IMR-90 (cell line): ENCODE data around the gene TNS1. TPM values are rescaled to one million over a fixed set of nuclear protein-coding genes. Genes with fewer than 3 reads are reported as not detected.

Experiments
- ATAC-seq: fragments of 200-7000 bp; cut with Tn5 transposase; 2 replicates; pipeline ENCODE4 v1.9.1; 2020; ENCODE audit warnings: low read depth, mild to moderate bottlenecking, moderate library complexity
- BruUV-seq: library from RNA; stranded (reverse); fragments of 400-500 nt; replicated peaks from 2 replicates; lab custom pipeline; 2021; lab: Mats Ljungman, UMichigan
- CTCF ChIA-PET: fragments of 300-600 bp; formaldehyde crosslinking; extraction: SDS; loops from one replicate; lab custom pipeline; 2021; ENCODE audit warnings: antibody characterized with exemption; lab: Yijun Ruan, JAX
- POLR2A ChIA-PET: fragments of 300-600 bp; sonication (Branson Sonifier 250); formaldehyde crosslinking; loops from one replicate; lab custom pipeline; 2022; ENCODE audit warnings: antibody characterized with exemption; ENCODE audit not compliant: unreplicated experiment; lab: Charles Lee
- DNase-seq: peaks from one replicate; pipeline ENCODE4 v3.0.0; 2013
- H2AFZ ChIP-seq: replicated peaks from 2 replicates; pipeline ENCODE3; 2013; ENCODE audit warnings: low read length, mild to moderate bottlenecking; ENCODE audit not compliant: poor library complexity
- H2AK5ac ChIP-seq: 2 replicates; pipeline ENCODE4 v1.6.1; 2013; ENCODE audit warnings: low read depth, low read length, inconsistent platforms
- H2AK9ac ChIP-seq: replicated peaks from 2 replicates; pipeline ENCODE3; 2013; ENCODE audit warnings: mild to moderate bottlenecking, low read depth, low read length, moderate library complexity; ENCODE audit not compliant: poor library complexity
- H2BK120ac ChIP-seq: 2 replicates; pipeline ENCODE4 v1.6.1; 2013; ENCODE audit warnings: low read depth, low read length, inconsistent platforms
- H2BK15ac ChIP-seq: 3 replicates; pipeline ENCODE4 v1.6.1; 2013; ENCODE audit warnings: low read depth, low read length, inconsistent platforms
- H2BK20ac ChIP-seq: 2 replicates; pipeline ENCODE4 v1.6.1; 2013; ENCODE audit warnings: low read depth, mild to moderate bottlenecking, inconsistent platforms, low read length, moderate library complexity
- H2BK5ac ChIP-seq: 2 replicates; pipeline ENCODE4 v1.6.1; 2013; ENCODE audit warnings: mild to moderate bottlenecking, low read depth, low read length, inconsistent platforms; ENCODE audit not compliant: poor library complexity, severe bottlenecking
- H3K14ac ChIP-seq: replicated peaks from 2 replicates; pipeline ENCODE4 v1.6.1; 2013; ENCODE audit warnings: low read depth, low read length, inconsistent platforms
- H3K18ac ChIP-seq: 2 replicates; pipeline ENCODE4 v1.6.1; 2013; ENCODE audit warnings: low read depth, low read length, control low read depth
- H3K23ac ChIP-seq: 2 replicates; pipeline ENCODE4 v1.6.1; 2013; ENCODE audit warnings: low read depth, low read length, inconsistent platforms
- H3K27ac ChIP-seq: 2 replicates; pipeline ENCODE4 v1.5.1; 2013; ENCODE audit warnings: mild to moderate bottlenecking, control low read depth, low read length; ENCODE audit not compliant: insufficient read depth
- H3K27me3 ChIP-seq: 2 replicates; pipeline ENCODE4 v1.6.1; 2013; ENCODE audit warnings: low read length; ENCODE audit not compliant: control insufficient read depth, insufficient read depth
- H3K36me3 ChIP-seq: 2 replicates; pipeline ENCODE4 v1.6.1; 2013; ENCODE audit warnings: low read length, mixed read lengths; ENCODE audit not compliant: control insufficient read depth, insufficient read depth
- H3K4ac ChIP-seq: 2 replicates; pipeline ENCODE4 v1.6.1; 2013; ENCODE audit warnings: low read depth, low read length, inconsistent platforms
- H3K4me1 ChIP-seq: 2 replicates; pipeline ENCODE4 v1.6.1; 2013; ENCODE audit warnings: low read length, mixed read lengths; ENCODE audit not compliant: control insufficient read depth, insufficient read depth
- H3K4me2 ChIP-seq: 2 replicates; pipeline ENCODE4 v1.6.1; 2013; ENCODE audit warnings: low read depth, mild to moderate bottlenecking, control low read depth, low read length, moderate library complexity
- H3K4me3 ChIP-seq: 2 replicates; pipeline ENCODE4 v1.5.1; 2013; ENCODE audit warnings: low read depth, mild to moderate bottlenecking, control low read depth, low read length, moderate library complexity; ENCODE audit not compliant: insufficient read depth
- H3K56ac ChIP-seq: 2 replicates; pipeline ENCODE4 v1.6.1; 2013; ENCODE audit warnings: low read length, inconsistent platforms; ENCODE audit not compliant: insufficient read depth; ENCODE audit errors: extremely low read depth
- H3K79me1 ChIP-seq, 2 experiments: 2 replicates each; pipeline ENCODE4 v1.6.1; 2013; ENCODE audit warnings: low read length in 2 of 2, inconsistent platforms in 1 of 2, low read depth in 1 of 2
- H3K9ac ChIP-seq: 2 replicates; pipeline ENCODE4 v1.6.1; 2013; ENCODE audit warnings: low read depth, low read length, control low read depth
- H3K9me1 ChIP-seq: 2 replicates; pipeline ENCODE4 v1.6.1; 2013; ENCODE audit warnings: low read length, inconsistent platforms; ENCODE audit not compliant: insufficient read depth
- H3K9me3 ChIP-seq: 2 replicates; pipeline ENCODE4 v1.6.1; 2013; ENCODE audit warnings: low read length; ENCODE audit not compliant: control insufficient read depth, insufficient read depth
- H4K20me1 ChIP-seq: 2 replicates; pipeline ENCODE4 v1.6.1; 2013; ENCODE audit warnings: low read length, inconsistent platforms; ENCODE audit not compliant: insufficient read depth
- H4K5ac ChIP-seq: 2 replicates; pipeline ENCODE4 v1.6.1; 2013; ENCODE audit warnings: mild to moderate bottlenecking, low read depth, low read length, control low read depth
- H4K8ac ChIP-seq, 2 experiments: 2 replicates each; pipeline ENCODE4 v1.6.1; 2013; ENCODE audit warnings: low read depth in 2 of 2, low read length in 2 of 2, control low read depth in 1 of 2, inconsistent platforms in 1 of 2
- H4K91ac ChIP-seq: 2 replicates; pipeline ENCODE4 v1.6.1; 2013; ENCODE audit warnings: low read depth, low read length, inconsistent platforms; ENCODE audit not compliant: insufficient read depth
- BHLHE40 ChIP-seq: fragments of 150-350 bp; IDR thresholded peaks from 2 replicates; pipeline ENCODE4 v1.6.1; 2016; ENCODE audit warnings: mild to moderate bottlenecking, low read depth, low read length
- CHD1 ChIP-seq: IDR thresholded peaks from 2 replicates; pipeline ENCODE4 v1.6.1; 2012; ENCODE audit warnings: low read depth, low read length, improper control_type of control experiment
- CTCF ChIP-seq: conservative IDR thresholded peaks from 2 replicates; pipeline ENCODE4 v1.5.1; 2012; ENCODE audit warnings: mild to moderate bottlenecking, low read depth, low read length, improper control_type of control experiment
- ELK1 ChIP-seq: fragments of 150-350 bp; IDR thresholded peaks from 2 replicates; pipeline ENCODE4 v1.6.1; 2016; ENCODE audit warnings: low read depth, mild to moderate bottlenecking, low read length, moderate library complexity, borderline replicate concordance
- FOS ChIP-seq: fragments of 150-350 bp; IDR thresholded peaks from 2 replicates; pipeline ENCODE4 v1.6.1; 2016; ENCODE audit warnings: low read depth, low read length
- MXI1 ChIP-seq: IDR thresholded peaks from 2 replicates; pipeline ENCODE4 v1.6.1; 2012; ENCODE audit warnings: low read depth, mild to moderate bottlenecking, low read length, moderate library complexity, borderline replicate concordance
- NFE2L2 ChIP-seq: fragments of 150-350 bp; IDR thresholded peaks from 2 replicates; pipeline ENCODE4 v1.6.1; 2016; ENCODE audit warnings: low read depth, mild to moderate bottlenecking, low read length
- POLR2A ChIP-seq: IDR thresholded peaks from 2 replicates; pipeline ENCODE4 v1.6.1; 2012; ENCODE audit warnings: mild to moderate bottlenecking, low read depth, low read length
- RAD21 ChIP-seq: IDR thresholded peaks from 2 replicates; pipeline ENCODE4 v1.6.1; 2012; ENCODE audit warnings: low read length, improper control_type of control experiment
- RCOR1 ChIP-seq: IDR thresholded peaks from 2 replicates; pipeline ENCODE4 v1.6.1; 2012; ENCODE audit warnings: mild to moderate bottlenecking, low read length, improper control_type of control experiment; ENCODE audit not compliant: insufficient replicate concordance
- SMC3 ChIP-seq: fragments of 150-350 bp; IDR thresholded peaks from 2 replicates; pipeline ENCODE4 v1.6.1; 2016; ENCODE audit warnings: low read depth, mild to moderate bottlenecking, antibody characterized with exemption, low read length, moderate library complexity
- WGBS, 2 experiments: methylation state at CpG; one replicate each; pipeline versions ENCODE4 v1.1.5 to v1.1.7; 2013; ENCODE audit warnings: missing lambda C conversion rate in 2 of 2; ENCODE audit not compliant: insufficient read length in 1 of 2; ENCODE audit errors: extremely low coverage in 2 of 2; 5-methylcytosine and 5-hydroxymethylcytosine counted together
- dilution Hi-C: fragments of 300-500 bp; cut with HindIII; formaldehyde crosslinking; loops from one replicate; pipeline ENCODE4 v1.14.3; 2018; ENCODE audit warnings: low sequenced_read_pairs; ENCODE audit not compliant: unreplicated experiment
- in situ Hi-C: fragments of 300-500 bp; cut with MboI; formaldehyde crosslinking; loops from 3 replicates; pipeline ENCODE4 v1.14.3; 2019; ENCODE audit warnings: low sequenced_read_pairs, inconsistent platforms, mixed read lengths
- intact Hi-C: fragments of 100-400 bp; cut with micrococcal nuclease; formaldehyde crosslinking; loops from 2 replicates; pipeline ENCODE4 v1.10.0; 2022
- polyA plus RNA-seq, 3 experiments: library from polyadenylated mRNA; depleted of rRNA; stranded (reverse); fragments of >200 nt; gene quantifications; 2 replicates each; pipeline ENCODE4 v1.2.3, GENCODE V29; 2012; ENCODE audit warnings: low replicate concordance in 1 of 3
- total RNA-seq: library from RNA; depleted of rRNA; stranded (reverse); fragments of >200 nt; gene quantifications from 2 replicates; pipeline ENCODE4 v1.2.3, GENCODE V29; 2012

TNS1 gene
- total and polyA plus RNA-seq, 2 of the 4 experiments (the other 2 are of a cell fraction): 41.1 to 45.2 TPM

GRCh38 chr2:217941339-217941738 is 61.5 kb downstream of the TNS1 start:
- Histone ChIP-seq H3K56ac (no peak overlapping the region), H2BK120ac (no peak overlapping the region), H3K27me3 (no peaks in the 10 kb centered on the region), H3K9ac (no peak overlapping the region), H4K20me1 (peaks cover 44% of the 10 kb centered on the region), H3K9me3 (no peaks in the 10 kb centered on the region), H2AFZ (no peak overlapping the region), H2BK5ac (no peak overlapping the region), H3K4me1 (peaks cover 43% of the 10 kb centered on the region), H3K27ac (no peak overlapping the region), H3K36me3 (peaks cover 4% of the 10 kb centered on the region; the same call in 1 of the 2 replicates), H3K18ac (no peak overlapping the region), H3K79me1 (peaks cover 9 to 80% of the 10 kb centered on the region in 2 experiments; a peak in 3 of 4 replicates), H4K5ac (no peak overlapping the region), H3K4me3 (no peak overlapping the region), H3K23ac (no peak overlapping the region), H2BK15ac (no peak overlapping the region), H3K4me2 (peak overlapping the region; percentile 55; the same call in 1 of the 2 replicates), H3K4ac (no peak overlapping the region; the same call in 1 of the 2 replicates), H2AK5ac (0 out of 2 replicates have a peak overlapping the region, but pooled peaks have one; percentile 58), H4K8ac (0 out of 4 replicates have a peak overlapping the region, but pooled peaks of 1 of the 2 experiments have one; percentile 35), H2BK20ac (no peak overlapping the region), H3K9me1 (peaks cover 43% of the 10 kb centered on the region), H4K91ac (peak overlapping the region; percentile 51; the same call in 1 of the 2 replicates), H3K14ac (0 out of 2 replicates have a peak overlapping the region, but pooled peaks have one; percentile 63), H2AK9ac (no peak overlapping the region)
- intact Hi-C loops: no loop called here
- DNase-seq (no peak), ATAC-seq (no peak)
- TF ChIP-seq FOS (no peak), NFE2L2 (no peak), RCOR1 (no peak), ELK1 (no peak), MXI1 (no peak), CHD1 (no peak), POLR2A (no peak), BHLHE40 (no peak), RAD21 (no peak), SMC3 (no peak), CTCF (no peak)
- dilution Hi-C loops: no loop called here
- 91% methylated on average over 6 of the region's 11 CpGs; no CpG with 5 or more reads in 1 of the 2 experiments for WGBS, 2 experiments
- in situ Hi-C loops: no loop called here
- ChIA-PET CTCF (interaction anchor here (0.5 kb wide), 1 partner anchor 30 kb away, joined by 6 read pairs; no protein-coding TSS in a partner anchor), POLR2A (no interaction called here)
- BruUV-seq: no TSS peak
